Heart right ventricle (tissue), 16 donors: ENCODE results near the gene MBD5. TPM values are rescaled to one million over a fixed set of nuclear protein-coding genes. Genes with fewer than 3 reads are reported as not detected.

ENCODE experiments used
- ATAC-seq, 8 donors: fragments of 200-7000 bp; cut with Tn5 transposase; one replicate each; pipeline ENCODE4 v1.9.1; 2020; ENCODE audit warnings: mild to moderate bottlenecking in 8 of 8, moderate library complexity in 8 of 8, moderate number of reproducible peaks in 1 of 8
- DNase-seq, 2 donors: peaks; one replicate each; pipeline ENCODE4 v3.0.0-alpha.2; 2020
- H3K27ac ChIP-seq, 10 donors: fragments of 200-600 bp; sonication (generic) in 2 of 10; one replicate each; pipeline versions ENCODE4 v1.5.0 to v1.8.0; 2020 to 2022; ENCODE audit warnings: mild to moderate bottlenecking in 3 of 10
- H3K27me3 ChIP-seq, 7 donors: fragments of 200-600 bp; one replicate each; pipeline ENCODE4 v1.8.0; 2021 to 2022; ENCODE audit warnings: mild to moderate bottlenecking in 2 of 7
- H3K36me3 ChIP-seq, 9 donors: fragments of 200-600 bp; sonication (generic) in 1 of 9; one replicate each; pipeline versions ENCODE4 v1.5.0 to v1.8.0; 2020 to 2022; ENCODE audit warnings: mild to moderate bottlenecking in 2 of 9
- H3K4me1 ChIP-seq, 9 donors: fragments of 200-600 bp; sonication (generic) in 1 of 9; one replicate each; pipeline versions ENCODE4 v1.5.0 to v1.8.0; 2020 to 2022; ENCODE audit warnings: mild to moderate bottlenecking in 4 of 9
- H3K4me3 ChIP-seq, 10 donors: fragments of 200-600 bp; sonication (generic) in 2 of 10; one replicate each; pipeline versions ENCODE4 v1.5.0 to v1.8.0; 2020 to 2022; ENCODE audit warnings: mild to moderate bottlenecking in 7 of 10, moderate library complexity in 2 of 10
- H3K9me3 ChIP-seq, 11 donors: fragments of 200-600 bp in 10 of 11; sonication (generic) in 2 of 11; one replicate each; pipeline versions ENCODE4 v1.5.0 to v1.8.0; 2013 to 2022; ENCODE audit warnings: mild to moderate bottlenecking in 2 of 11, control low read depth in 1 of 11, moderate library complexity in 1 of 11
- WGBS, 2 donors: extraction: QIAGEN DNeasy Blood & Tissue Kit; methylation state at CpG; one replicate each; pipeline ENCODE4 v1.1.7; 2013; ENCODE audit warnings: inconsistent platforms in 1 of 2; 5-methylcytosine and 5-hydroxymethylcytosine counted together
- intact Hi-C, 10 donors: fragments of 100-400 bp; cut with DNase I; formaldehyde crosslinking; loops; one replicate each; pipeline versions ENCODE4 v1.11.1 to v1.14.2; 2022
- polyA plus RNA-seq, 2 donors: library from polyadenylated mRNA; stranded (reverse); fragments of 200-250 nt; gene quantifications; one replicate each; pipeline ENCODE4 v1.2.3, GENCODE V29; 2013
- total RNA-seq, 10 donors: library from RNA; stranded (reverse); fragmentation: NEBNext Ultra II Directional in 3 of 10; extraction: Animal tissue kit (Norgen Biotek cat#: 25700) in 3 of 10; gene quantifications; one replicate each; pipeline versions ENCODE4 v1.2.1 to v1.2.4, GENCODE V29; 2021 to 2023
- TF ChIP-seq, protein P1 (sequence below), 9 donors: fragments of 200-600 bp; sonication (generic) in 2 of 9; IDR thresholded peaks; one replicate each; pipeline versions ENCODE4 v1.5.0 to v1.8.0; 2021 to 2022; ENCODE audit warnings: antibody characterized with exemption in 9 of 9, mild to moderate bottlenecking in 5 of 9, moderate library complexity in 1 of 9
- donor health status: Arrhythmogenic right ventricular cardiomyopathy.
- donor health status: ischemic (EF 13 %, LVEDD 7.1; RV severe dilation, severe dysfunction).
- donor health status: healthy with polysubstance abuse.
- donor health status: DM: no; HTN: yes; CAD: no.
- donor health status: DM: no; HTN: no; CAD: no.
- donor health status: ischemic (EF 25% LVEDD 6.9; RV normal size, moderate dysfunction).
- donor health status: ischemic (EF 25% LVEDD 5.7; RV mildly dilated, moderate dysfunction).
- donor health status: healthy.
- donor health status: DM: yes; HTN: yes; CAD: no.
- donor health status: Ischemic cardiomyopathy.
- donor health status: ischemic (EF 35%, LVEDD 5.7; RV mildly dilated, moderate dysfunction).
- donor health status: nonischemic (EF 11% LVEDD 7.7; RV severe dilation, severe dysfunction).
- donor health status: DM: yes; HTN: yes; CAD: no.
- donor health status: PGD.
- donor health status: ischemic (EF 29% LVEDD 5.4; RV normal size, mild dysfunction).
- donor health status: nonischemic (EF 23%, LVEDD 6.1; RV moderate dilation, normal function).

The MBD5 gene
- total and polyA plus RNA-seq, 12 donors, result 3.4 to 39.8 (median 35.2) TPM

DNA sequence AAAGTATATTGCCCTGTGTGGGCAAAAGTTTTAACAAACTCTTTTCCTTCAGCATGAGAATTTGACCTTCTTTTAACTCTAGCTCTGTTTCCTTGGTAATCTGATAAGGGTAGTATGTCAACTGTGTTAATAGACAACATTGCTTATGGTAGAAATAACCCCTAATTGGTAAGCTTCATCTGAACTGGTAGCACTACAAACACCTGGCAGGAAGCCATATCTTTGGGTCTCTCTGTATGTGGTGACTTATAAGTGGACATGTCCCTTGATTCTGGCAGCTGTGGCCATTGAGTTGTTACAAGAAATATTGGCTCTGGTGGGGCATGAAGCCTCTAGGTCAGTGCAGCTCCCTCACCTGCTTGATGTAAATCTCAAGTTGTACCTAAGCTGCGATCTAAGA is 46.9 kb downstream of the MBD5 start:
- 94 to 97% methylated on average over 1 of the region's 1 CpG for WGBS, 2 donors
- H3K27me3 ChIP-seq, result no peaks in the 10 kb centered on the region
- H3K36me3 ChIP-seq, result no peaks in the 10 kb centered on the region
- DNase-seq (no peak), ATAC-seq (no peak)
- TF ChIP-seq, protein P1, sequence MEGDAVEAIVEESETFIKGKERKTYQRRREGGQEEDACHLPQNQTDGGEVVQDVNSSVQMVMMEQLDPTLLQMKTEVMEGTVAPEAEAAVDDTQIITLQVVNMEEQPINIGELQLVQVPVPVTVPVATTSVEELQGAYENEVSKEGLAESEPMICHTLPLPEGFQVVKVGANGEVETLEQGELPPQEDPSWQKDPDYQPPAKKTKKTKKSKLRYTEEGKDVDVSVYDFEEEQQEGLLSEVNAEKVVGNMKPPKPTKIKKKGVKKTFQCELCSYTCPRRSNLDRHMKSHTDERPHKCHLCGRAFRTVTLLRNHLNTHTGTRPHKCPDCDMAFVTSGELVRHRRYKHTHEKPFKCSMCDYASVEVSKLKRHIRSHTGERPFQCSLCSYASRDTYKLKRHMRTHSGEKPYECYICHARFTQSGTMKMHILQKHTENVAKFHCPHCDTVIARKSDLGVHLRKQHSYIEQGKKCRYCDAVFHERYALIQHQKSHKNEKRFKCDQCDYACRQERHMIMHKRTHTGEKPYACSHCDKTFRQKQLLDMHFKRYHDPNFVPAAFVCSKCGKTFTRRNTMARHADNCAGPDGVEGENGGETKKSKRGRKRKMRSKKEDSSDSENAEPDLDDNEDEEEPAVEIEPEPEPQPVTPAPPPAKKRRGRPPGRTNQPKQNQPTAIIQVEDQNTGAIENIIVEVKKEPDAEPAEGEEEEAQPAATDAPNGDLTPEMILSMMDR (IDR thresholded peaks at IDR 0.05), result no peak
- H3K27ac ChIP-seq, result no peak overlapping the region
- H3K4me1 ChIP-seq, result peaks cover 0 to 4% (median 0%) of the 10 kb centered on the region in 9 donors
- no peaks in the 10 kb centered on the region for H3K9me3 ChIP-seq
- intact Hi-C loops, result no loop called here
- H3K4me3 ChIP-seq, result no peak overlapping the region

DNA sequence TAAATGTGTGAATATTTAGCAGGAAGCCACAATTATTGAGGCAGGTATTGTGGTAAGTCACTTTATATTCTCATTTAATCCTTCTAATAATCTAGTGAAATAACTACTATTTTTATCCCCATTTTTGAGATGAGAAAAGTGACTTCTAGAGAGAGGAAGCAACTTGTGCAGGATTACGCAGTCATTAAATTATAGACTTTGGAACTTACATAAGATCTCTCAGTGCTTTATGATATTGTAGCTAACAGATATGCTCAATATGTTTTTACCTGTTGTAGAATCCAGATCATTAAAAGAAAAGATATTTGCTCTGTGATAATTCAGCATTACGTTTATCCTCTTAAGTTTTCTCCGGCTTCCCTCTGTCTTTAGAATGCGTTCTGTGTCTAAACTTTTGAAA is 50.5 kb downstream of the MBD5 start:
- Histone ChIP-seq H3K27me3 (no peaks in the 10 kb centered on the region), H3K27ac (no peak overlapping the region)

DNA sequence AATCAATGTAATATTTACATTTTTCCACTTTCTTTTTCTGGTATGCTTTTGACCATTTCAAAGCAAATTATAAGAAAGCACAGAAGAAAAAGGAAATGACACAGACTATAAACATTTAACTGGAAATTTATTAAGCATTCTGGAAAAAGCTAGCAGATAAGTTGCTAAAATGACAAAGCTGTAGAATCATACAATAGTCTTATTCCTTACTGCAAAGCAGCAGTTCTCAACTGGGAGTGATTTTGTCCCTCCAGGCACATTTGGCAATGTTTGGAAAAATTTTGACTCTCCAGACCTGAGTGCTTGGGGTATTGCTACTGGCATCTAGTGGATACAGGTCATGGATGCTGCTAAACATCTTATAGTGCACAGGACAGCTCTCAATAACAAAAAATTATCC is 75.1 kb downstream of the MBD5 start:
- intact Hi-C loops, result no loop called here
- Histone ChIP-seq H3K9me3 (peaks cover 0 to 20% (median 4%) of the 10 kb centered on the region in 11 donors), H3K36me3 (no peaks in the 10 kb centered on the region), H3K4me1 (peaks cover 0 to 5% (median 0%) of the 10 kb centered on the region in 9 donors), H3K4me3 (no peak overlapping the region), H3K27ac (no peak overlapping the region), H3K27me3 (no peaks in the 10 kb centered on the region)
- no peak for ATAC-seq
- no peak for DNase-seq
- TF ChIP-seq, protein P1 (IDR thresholded peaks at IDR 0.05), result no peak

More for the DNA sequence above, 50.5 kb downstream of the MBD5 start:
- Histone ChIP-seq H3K4me1 (peaks cover 0 to 4% (median 0%) of the 10 kb centered on the region in 9 donors), H3K4me3 (no peak overlapping the region), H3K36me3 (no peaks in the 10 kb centered on the region), H3K9me3 (no peaks in the 10 kb centered on the region)
- intact Hi-C loops, result no loop called here
- TF ChIP-seq, protein P1 (IDR thresholded peaks at IDR 0.05), result no peak
- WGBS, 2 donors, result 97 to 98% methylated on average over 4 of the region's 4 CpGs
- DNase-seq (no peak), ATAC-seq (no peak)

DNA sequence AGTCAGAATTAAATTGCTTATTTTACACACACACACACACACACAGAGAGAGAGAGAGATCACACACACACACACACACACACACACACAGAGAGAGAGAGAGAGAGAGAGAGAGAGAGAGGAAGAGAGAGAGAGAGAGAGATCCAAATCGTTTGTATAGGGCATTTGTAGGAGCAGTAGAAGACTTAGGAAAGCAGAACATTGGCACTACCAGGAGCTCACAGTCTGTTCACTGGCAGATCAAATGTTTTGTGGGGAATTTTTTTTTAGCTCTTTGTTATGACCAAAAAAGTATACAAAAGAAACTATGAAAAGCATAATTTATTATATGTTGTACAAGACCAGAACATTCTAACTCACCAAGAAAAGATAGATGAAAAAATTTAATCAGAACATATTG is 81.8 kb downstream of the MBD5 start:
- H3K4me3 ChIP-seq, result no peak overlapping the region
- H3K27me3 ChIP-seq, result no peaks in the 10 kb centered on the region
- peaks cover 0 to 8% (median 0%) of the 10 kb centered on the region in 11 donors for H3K9me3 ChIP-seq
- no peaks in the 10 kb centered on the region for H3K36me3 ChIP-seq
- intact Hi-C loops, result no loop called here
- ATAC-seq, result no peak
- H3K4me1 ChIP-seq, result peaks cover 0 to 7% (median 0%) of the 10 kb centered on the region in 9 donors
- no peak overlapping the region for H3K27ac ChIP-seq
- WGBS, 2 donors, result 3 to 13% methylated on average over 1 of the region's 1 CpG
- no peak for DNase-seq
- TF ChIP-seq, protein P1 (IDR thresholded peaks at IDR 0.05), result no peak
